IPS-18a (cell line): Measurements from ENCODE around the gene ZNF117.
A peak's percentile ranks its signal among the peaks of the same experiment; 100 is the strongest.
"Not testable (repeated sequence)": the region's sequence is repeated elsewhere in the genome, so short reads cannot be mapped to it uniquely, and the experiment has no call there.

Experiments used
- H3K27ac ChIP-seq: one replicate; pipeline ENCODE4 v1.5.1; 2013; ENCODE audit warnings: low read length
- H3K27me3 ChIP-seq: one replicate; pipeline ENCODE4 v1.6.1; 2013; ENCODE audit warnings: mild to moderate bottlenecking, low read length; ENCODE audit not compliant: control insufficient read depth, insufficient read depth
- H3K36me3 ChIP-seq: one replicate; pipeline ENCODE4 v1.6.1; 2013; ENCODE audit warnings: low read depth, low read length; ENCODE audit not compliant: control insufficient read depth
- H3K4me1 ChIP-seq: one replicate; pipeline ENCODE4 v1.6.1; 2013; ENCODE audit warnings: low read depth, low read length; ENCODE audit not compliant: control insufficient read depth
- H3K4me3 ChIP-seq: one replicate; pipeline ENCODE4 v1.5.1; 2013; ENCODE audit warnings: low read length
- H3K9ac ChIP-seq: one replicate; pipeline ENCODE4 v1.6.1; 2013; ENCODE audit warnings: mild to moderate bottlenecking, low read length, moderate library complexity
- H3K9me3 ChIP-seq: one replicate; pipeline ENCODE4 v1.6.1; 2013; ENCODE audit warnings: low read depth, low read length; ENCODE audit not compliant: control insufficient read depth

The ZNF117 gene

GRCh38 chr7:64992971-64993370, 2.1 kb upstream of the ZNF117 start:
- Histone ChIP-seq H3K36me3 (no peaks in the 10 kb centered on the region), H3K4me3 (no peak overlapping the region), H3K4me1 (no peaks in the 10 kb centered on the region), H3K9me3 (peaks cover 44% of the 10 kb centered on the region), H3K9ac (no peak overlapping the region), H3K27ac (no peak overlapping the region), H3K27me3 (no peaks in the 10 kb centered on the region)

DNA sequence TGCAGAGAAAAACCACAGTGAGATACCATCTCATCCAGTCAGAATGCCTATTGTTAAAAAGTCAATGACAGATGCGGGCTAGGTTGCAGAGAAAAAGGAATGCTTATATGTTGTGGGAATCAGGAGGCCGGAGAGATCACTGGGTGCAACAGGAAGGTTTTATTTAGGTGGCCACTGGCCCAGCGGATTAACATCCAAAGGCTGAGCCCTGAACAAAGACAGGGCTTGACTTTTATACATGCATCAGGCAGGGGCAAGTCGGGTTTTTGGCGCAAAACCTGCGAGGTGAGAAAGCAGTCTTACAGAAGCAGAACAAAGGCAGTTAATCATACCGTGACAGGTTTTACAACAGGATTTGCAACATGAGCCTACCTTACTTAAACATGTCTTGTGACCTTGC, 620 bp downstream of the ZNF117 start:
- no peak overlapping the region for H3K4me3 ChIP-seq
- H3K4me1 ChIP-seq: no peaks in the 10 kb centered on the region
- H3K27ac ChIP-seq: no peak overlapping the region
- H3K9ac ChIP-seq: no peak overlapping the region
- no peaks in the 10 kb centered on the region for H3K27me3 ChIP-seq
- H3K36me3 ChIP-seq: peaks cover 4% of the 10 kb centered on the region
- peaks cover 58% of the 10 kb centered on the region for H3K9me3 ChIP-seq

- Histone ChIP-seq H3K27me3 (no peaks in the 10 kb centered on the region), H3K27ac (no peak overlapping the region), H3K36me3 (peaks cover 41% of the 10 kb centered on the region), H3K4me1 (no peaks in the 10 kb centered on the region), H3K4me3 (no peak overlapping the region), H3K9ac (no peak overlapping the region), H3K9me3 (peaks cover 75% of the 10 kb centered on the region)
These were observed 12.2 kb downstream of the ZNF117 start for GRCh38 chr7:64978497-64979203.

GRCh38 chr7:64965594-64965993, 25.2 kb downstream of the ZNF117 start:
- H3K27ac ChIP-seq: no peak overlapping the region
- H3K9me3 ChIP-seq: peaks cover 16% of the 10 kb centered on the region
- no peaks in the 10 kb centered on the region for H3K27me3 ChIP-seq
- H3K4me3 ChIP-seq: no peak overlapping the region
- H3K9ac ChIP-seq: no peak overlapping the region
- no peaks in the 10 kb centered on the region for H3K36me3 ChIP-seq
- H3K4me1 ChIP-seq: no peaks in the 10 kb centered on the region

GRCh38 chr7:64959072-64959747, 31.6 kb downstream of the ZNF117 start:
- no peak overlapping the region for H3K27ac ChIP-seq
- peaks cover 4% of the 10 kb centered on the region for H3K9me3 ChIP-seq
- H3K9ac ChIP-seq: no peak overlapping the region
- no peak overlapping the region for H3K4me3 ChIP-seq
- H3K27me3 ChIP-seq: no peaks in the 10 kb centered on the region
- no peaks in the 10 kb centered on the region for H3K4me1 ChIP-seq
- no peaks in the 10 kb centered on the region for H3K36me3 ChIP-seq

- no peak overlapping the region for H3K4me3 ChIP-seq
- H3K36me3 ChIP-seq: no peaks in the 10 kb centered on the region
- H3K27me3 ChIP-seq: peaks cover 26% of the 10 kb centered on the region
- H3K4me1 ChIP-seq: no peaks in the 10 kb centered on the region
- H3K9me3 ChIP-seq: no peaks in the 10 kb centered on the region
- no peak overlapping the region for H3K9ac ChIP-seq
- H3K27ac ChIP-seq: no peak overlapping the region
These were observed 39.5 kb downstream of the ZNF117 start for GRCh38 chr7:64951250-64951848.

DNA sequence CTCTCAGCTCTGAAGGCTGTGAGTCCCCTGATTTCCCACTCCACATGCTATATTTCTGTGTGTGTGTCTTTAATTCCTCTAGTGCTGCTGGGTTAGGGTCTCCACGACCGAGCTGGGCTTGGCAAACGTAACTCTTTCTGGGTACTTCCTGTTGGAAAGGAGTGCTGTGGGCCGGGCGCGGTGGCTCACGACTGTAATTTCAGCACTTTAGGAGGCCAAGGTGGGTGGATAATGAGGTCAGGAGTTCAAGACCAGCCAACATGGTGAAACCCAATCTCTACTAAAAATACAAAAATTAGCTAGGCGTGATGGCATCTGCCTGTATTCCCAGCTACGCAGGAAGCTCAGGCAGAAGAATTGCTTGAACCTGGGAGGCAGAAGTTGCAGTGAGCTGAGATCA, 40.2 kb downstream of the ZNF117 start:
- H3K36me3 ChIP-seq, H3K9ac ChIP-seq, H3K4me3 ChIP-seq, H3K4me1 ChIP-seq, H3K9me3 ChIP-seq, H3K27ac ChIP-seq: not testable (repeated sequence)
- peaks cover 26% of the 10 kb centered on the region for H3K27me3 ChIP-seq

DNA sequence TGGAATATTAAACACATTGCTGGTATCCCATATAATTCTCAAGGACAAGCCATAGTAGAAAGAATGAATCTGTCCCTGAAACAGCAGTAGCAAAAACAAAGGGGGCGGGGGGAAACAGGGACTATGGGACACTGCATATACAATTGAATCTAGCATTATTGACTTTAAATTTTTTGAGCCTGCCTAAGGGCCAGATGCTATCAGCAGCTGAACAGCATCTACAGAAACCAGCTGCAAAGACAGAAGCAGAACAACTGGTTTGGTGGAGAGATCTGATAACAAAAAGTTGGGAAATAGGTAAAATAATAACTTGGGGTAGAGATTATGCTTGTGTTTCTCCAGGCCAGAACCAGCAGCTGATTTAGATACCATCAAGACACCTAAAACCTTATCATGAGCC, 42.1 kb downstream of the ZNF117 start:
- not testable (repeated sequence) for H3K4me3 ChIP-seq, H3K4me1 ChIP-seq, H3K27ac ChIP-seq, H3K9me3 ChIP-seq, H3K36me3 ChIP-seq, H3K9ac ChIP-seq
- H3K27me3 ChIP-seq: peaks cover 26% of the 10 kb centered on the region

- H3K4me1 ChIP-seq: no peaks in the 10 kb centered on the region
- H3K9me3 ChIP-seq: no peaks in the 10 kb centered on the region
- no peak overlapping the region for H3K27ac ChIP-seq
- H3K36me3 ChIP-seq: no peaks in the 10 kb centered on the region
- peak overlapping the region; percentile 53 for H3K4me3 ChIP-seq
- H3K27me3 ChIP-seq: peaks cover 26% of the 10 kb centered on the region
- peak overlapping the region; percentile 39 for H3K9ac ChIP-seq
These were observed 43.4 kb downstream of the ZNF117 start for GRCh38 chr7:64947252-64948000.

DNA sequence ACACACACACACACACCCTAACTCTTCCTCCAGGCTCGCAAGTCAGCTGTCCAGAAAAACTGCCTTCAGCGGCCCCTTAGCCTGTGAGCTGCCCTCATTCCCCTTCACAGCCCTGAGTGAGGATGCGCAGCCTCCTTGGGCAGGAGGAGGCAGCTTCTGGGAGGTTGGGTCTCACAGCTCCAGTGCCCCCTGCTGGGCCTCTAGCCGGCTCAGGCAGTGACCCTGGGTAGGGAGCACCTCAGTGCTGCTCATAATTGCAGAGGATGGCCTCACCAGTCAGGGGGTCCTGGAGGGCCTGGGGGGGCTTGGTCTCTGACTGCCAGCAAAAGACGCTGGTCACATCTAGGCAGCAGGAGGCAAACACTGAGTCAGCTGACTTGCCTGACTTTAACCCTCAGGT, 44.1 kb downstream of the ZNF117 start:
- Histone ChIP-seq H3K27ac (no peak overlapping the region), H3K27me3 (peaks cover 26% of the 10 kb centered on the region), H3K36me3 (no peaks in the 10 kb centered on the region), H3K9ac (no peak overlapping the region), H3K4me3 (peak overlapping the region; percentile 53), H3K9me3 (no peaks in the 10 kb centered on the region), H3K4me1 (no peaks in the 10 kb centered on the region)

- Histone ChIP-seq H3K9ac (no peak overlapping the region), H3K27ac (no peak overlapping the region), H3K4me1 (no peaks in the 10 kb centered on the region), H3K9me3 (no peaks in the 10 kb centered on the region), H3K27me3 (peaks cover 26% of the 10 kb centered on the region), H3K36me3 (no peaks in the 10 kb centered on the region), H3K4me3 (no peak overlapping the region)
These were observed 45.2 kb downstream of the ZNF117 start for GRCh38 chr7:64945503-64946175.
